Esophagus squamous epithelium (tissue), 5 donors: ENCODE results near the gene TIGD6. TPM values are rescaled to one million over a fixed set of nuclear protein-coding genes. Genes with fewer than 3 reads are reported as not detected.

ENCODE experiments used
- DNase-seq: peaks from one replicate; lab custom pipeline; 2025; lab: John Stamatoyannopoulos, UW
- H3K27ac ChIP-seq, 4 donors: fragments of 200-600 bp; sonication (generic); one replicate each; pipeline ENCODE4 v1.5.1; 2016 to 2019; ENCODE audit warnings: mild to moderate bottlenecking in 1 of 4
- H3K27me3 ChIP-seq, 4 donors: fragments of 200-600 bp; sonication (generic); 1 replicate in 3 of 4; 2 replicates in 1 of 4; pipeline versions ENCODE4 v1.5.1 to v1.6.0; 2017 to 2021; ENCODE audit warnings: antibody characterized with exemption in 1 of 4
- H3K36me3 ChIP-seq, 3 donors: fragments of 200-600 bp; sonication (generic); one replicate each; pipeline ENCODE4 v1.5.1; 2016 to 2019
- H3K4me1 ChIP-seq, 3 donors: fragments of 200-600 bp; sonication (generic); one replicate each; pipeline ENCODE4 v1.5.1; 2017 to 2019
- H3K4me3 ChIP-seq, 4 donors: fragments of 200-600 bp; sonication (generic); 1 replicate in 3 of 4; 2 replicates in 1 of 4; pipeline ENCODE4 v1.5.1; 2016 to 2019; ENCODE audit warnings: mild to moderate bottlenecking in 2 of 4, moderate library complexity in 1 of 4
- H3K9me3 ChIP-seq, 3 donors: fragments of 200-600 bp; sonication (generic); one replicate each; pipeline ENCODE4 v1.5.1; 2016 to 2019
- POLR2A ChIP-seq, 4 donors: fragments of 450-650 bp; IDR thresholded peaks; one replicate each; pipeline ENCODE4 v1.6.1; 2017; ENCODE audit warnings: antibody characterized with exemption in 4 of 4, mild to moderate bottlenecking in 4 of 4, moderate library complexity in 3 of 4
- WGBS, 2 donors: methylation state at CpG; one replicate each; pipeline ENCODE4 v1.1.5; 2018; 5-methylcytosine and 5-hydroxymethylcytosine counted together
- intact Hi-C: fragments of 100-400 bp; cut with DNase I; formaldehyde crosslinking; loops from one replicate; pipeline ENCODE4 v1.15.0; 2022
- total RNA-seq, 4 donors: library from RNA; depleted of rRNA; stranded (reverse); fragments of >200 nt; gene quantifications; one replicate each; pipeline ENCODE4 v1.1.0, GENCODE V29; 2016
- TF ChIP-seq, protein P1 (sequence below), 6 experiments: fragments of 450-650 bp in 4 of 6; fragments of 200-600 bp in 2 of 6; sonication (generic) in 2 of 6; IDR thresholded peaks; one replicate each; pipeline ENCODE4 v1.5.1; 2016 to 2019; ENCODE audit warnings: antibody characterized with exemption in 6 of 6, mild to moderate bottlenecking in 4 of 6, moderate library complexity in 4 of 6
- donor health status: DM: yes; HTN: yes; CAD: no.

TIGD6 gene
- 1 to 10 TPM; 1.1 to 4.0 (median 1.4) TPM for total RNA-seq

DNA sequence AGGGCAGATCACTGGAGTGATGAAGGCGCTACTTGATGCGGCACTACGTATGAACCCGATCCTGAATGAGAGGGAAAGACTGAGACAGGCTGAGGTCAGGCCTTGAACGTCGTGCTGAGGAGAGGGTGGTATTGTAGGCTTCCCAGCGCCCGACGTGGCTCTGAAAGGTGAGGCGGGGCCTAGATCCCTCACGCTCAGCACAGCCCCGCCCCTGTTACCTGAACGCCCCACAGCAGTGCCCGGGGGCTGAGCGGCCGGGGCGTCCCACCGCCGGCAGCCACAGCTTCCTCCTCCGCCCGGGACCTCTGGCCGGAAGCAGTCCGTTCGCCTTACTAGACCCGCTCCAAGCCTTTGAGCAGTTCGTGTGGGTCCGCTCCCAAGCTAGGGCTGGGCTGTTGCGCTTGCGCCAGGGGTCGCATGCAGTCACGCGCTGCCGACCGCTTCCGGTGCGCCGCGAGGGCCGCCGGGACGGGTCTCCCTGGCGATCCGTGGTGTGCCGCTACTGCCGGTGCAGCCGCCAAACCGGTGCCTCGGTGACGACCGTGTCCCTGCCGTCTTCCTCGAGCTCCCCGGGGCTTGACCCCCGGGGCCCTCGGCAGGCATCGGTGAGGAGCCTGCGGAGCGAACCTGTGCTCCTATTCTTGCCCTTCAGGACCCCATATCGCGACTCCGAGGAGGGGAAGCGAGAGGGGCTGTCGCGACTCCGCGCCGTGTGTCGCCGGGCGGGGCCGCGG is at the start of gene TIGD6, which contains the start of gene HMGXB3:
Gene TIGD6 (minus strand): TSS at position 399 of the 734 bp plus-strand sequence. CDS start 4,306 bp downstream, outside the sequence.
Gene HMGXB3 (plus strand): TSS at position 484 of the 734 bp plus-strand sequence. CDS start 4,114 bp downstream, outside the sequence.
- whole genome bisulfite sequencing, 2 donors, result 0% methylated on average over 7 to 12 of the region's 72 CpGs
- Histone ChIP-seq H3K36me3 (peaks cover 3 to 23% (median 4%) of the 10 kb centered on the region in 3 donors), H3K9me3 (no peaks in the 10 kb centered on the region), H3K27ac (peak within 1 kb of the TSS; percentile 90 to 97 (median 95)), H3K4me3 (peak within 1 kb of the TSS; percentile 68 to 93 (median 88)), H3K4me1 (peaks cover 18 to 56% (median 25%) of the 10 kb centered on the region in 3 donors), H3K27me3 (no peaks in the 10 kb centered on the region)
- intact Hi-C loops, result no loop called here
- peak in 3 of 4 donors; percentile 73 to 78 (median 76) for TF ChIP-seq POLR2A (IDR thresholded peaks at IDR 0.05)
- TF ChIP-seq, protein P1, sequence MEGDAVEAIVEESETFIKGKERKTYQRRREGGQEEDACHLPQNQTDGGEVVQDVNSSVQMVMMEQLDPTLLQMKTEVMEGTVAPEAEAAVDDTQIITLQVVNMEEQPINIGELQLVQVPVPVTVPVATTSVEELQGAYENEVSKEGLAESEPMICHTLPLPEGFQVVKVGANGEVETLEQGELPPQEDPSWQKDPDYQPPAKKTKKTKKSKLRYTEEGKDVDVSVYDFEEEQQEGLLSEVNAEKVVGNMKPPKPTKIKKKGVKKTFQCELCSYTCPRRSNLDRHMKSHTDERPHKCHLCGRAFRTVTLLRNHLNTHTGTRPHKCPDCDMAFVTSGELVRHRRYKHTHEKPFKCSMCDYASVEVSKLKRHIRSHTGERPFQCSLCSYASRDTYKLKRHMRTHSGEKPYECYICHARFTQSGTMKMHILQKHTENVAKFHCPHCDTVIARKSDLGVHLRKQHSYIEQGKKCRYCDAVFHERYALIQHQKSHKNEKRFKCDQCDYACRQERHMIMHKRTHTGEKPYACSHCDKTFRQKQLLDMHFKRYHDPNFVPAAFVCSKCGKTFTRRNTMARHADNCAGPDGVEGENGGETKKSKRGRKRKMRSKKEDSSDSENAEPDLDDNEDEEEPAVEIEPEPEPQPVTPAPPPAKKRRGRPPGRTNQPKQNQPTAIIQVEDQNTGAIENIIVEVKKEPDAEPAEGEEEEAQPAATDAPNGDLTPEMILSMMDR (IDR thresholded peaks at IDR 0.05), result peak in 1 of 6 experiments; percentile 7
- peak; percentile 65 for DNase-seq

DNA sequence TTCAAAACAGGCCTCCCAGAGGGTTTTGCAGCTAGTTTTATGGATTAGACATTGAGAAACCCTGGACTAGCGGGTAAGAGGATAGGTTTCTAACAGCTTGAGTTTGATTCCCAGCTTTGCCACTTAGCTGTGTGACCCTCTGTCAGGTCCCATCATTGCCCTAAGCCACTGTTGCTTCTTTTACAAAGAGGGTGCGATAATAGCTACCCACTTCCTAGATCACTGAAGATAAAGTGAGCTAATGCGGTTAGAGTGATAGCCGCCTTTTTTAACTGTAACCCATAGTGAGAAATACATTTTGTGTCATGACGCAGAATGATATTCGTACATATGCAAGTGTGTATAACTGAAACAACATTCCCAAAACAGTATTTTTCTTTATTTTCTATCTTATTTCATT is 45.6 kb upstream of the TIGD6 start:
- Histone ChIP-seq H3K4me3 (no peak overlapping the region), H3K36me3 (peaks cover 32 to 100% (median 46%) of the 10 kb centered on the region in 3 donors), H3K27ac (no peak overlapping the region), H3K4me1 (peaks cover 0 to 27% (median 7%) of the 10 kb centered on the region in 3 donors), H3K9me3 (no peaks in the 10 kb centered on the region), H3K27me3 (no peaks in the 10 kb centered on the region)
- TF ChIP-seq, protein P1 (IDR thresholded peaks at IDR 0.05), result no peak
- TF ChIP-seq POLR2A (IDR thresholded peaks at IDR 0.05), result no peak
- WGBS, 2 donors, result 97 to 98% methylated on average over 6 of the region's 6 CpGs
- intact Hi-C loops, result no loop called here
- no peak for DNase-seq

DNA sequence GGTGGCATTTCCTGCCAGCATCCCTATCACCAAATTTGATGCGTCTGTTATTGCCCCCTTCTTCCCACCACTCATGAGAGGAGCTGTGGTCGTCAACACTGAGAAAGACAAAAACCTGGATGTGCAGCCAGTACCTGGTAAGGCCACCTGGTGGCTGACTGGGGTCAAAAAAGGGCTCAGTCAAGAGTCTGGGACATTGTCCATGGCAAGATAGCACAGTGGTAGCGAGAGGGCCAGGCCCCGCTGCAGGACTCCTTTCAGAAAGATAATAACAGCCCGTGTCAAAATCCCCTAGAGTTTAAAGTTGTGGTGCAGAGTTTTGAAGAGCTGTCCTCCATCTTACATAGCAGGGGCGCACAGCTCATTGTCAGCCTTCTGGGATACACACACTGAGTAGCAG is 45.1 kb upstream of the TIGD6 start:
- Histone ChIP-seq H3K36me3 (peaks cover 33 to 100% (median 43%) of the 10 kb centered on the region in 3 donors), H3K27me3 (no peaks in the 10 kb centered on the region), H3K4me3 (no peak overlapping the region), H3K27ac (no peak overlapping the region), H3K9me3 (no peaks in the 10 kb centered on the region), H3K4me1 (peaks cover 0 to 22% (median 7%) of the 10 kb centered on the region in 3 donors)
- DNase-seq, result no peak
- WGBS, 2 donors, result 93 to 97% methylated on average over 5 to 6 of the region's 6 CpGs
- intact Hi-C loops, result no loop called here
- no peak for TF ChIP-seq POLR2A (IDR thresholded peaks at IDR 0.05)
- TF ChIP-seq, protein P1 (IDR thresholded peaks at IDR 0.05), result peak in 1 of 6 experiments; percentile 31

DNA sequence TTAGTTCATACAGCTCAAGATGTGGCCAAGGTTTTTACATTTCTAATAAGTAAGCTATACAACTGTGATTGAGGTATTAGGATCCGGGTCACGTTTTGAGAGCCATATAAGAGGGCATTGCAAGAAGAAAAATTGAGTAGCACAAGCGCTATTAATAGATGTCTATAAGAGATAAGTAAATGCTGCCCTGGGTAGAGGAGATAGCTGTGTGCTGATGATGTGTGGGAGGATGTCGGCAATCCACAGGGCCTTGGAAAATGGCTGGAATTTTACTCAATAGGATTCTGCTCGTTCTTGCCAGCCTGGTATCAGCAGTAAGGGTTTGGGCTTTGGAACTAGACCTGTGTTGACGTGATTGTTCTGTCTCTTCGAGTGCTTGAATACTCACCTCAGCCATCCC is 44.3 kb upstream of the TIGD6 start:
- Histone ChIP-seq H3K4me1 (peaks cover 0 to 16% (median 7%) of the 10 kb centered on the region in 3 donors), H3K36me3 (peaks cover 28 to 100% (median 35%) of the 10 kb centered on the region in 3 donors), H3K27ac (no peak overlapping the region), H3K9me3 (no peaks in the 10 kb centered on the region), H3K27me3 (no peaks in the 10 kb centered on the region), H3K4me3 (no peak overlapping the region)
- DNase-seq, result no peak
- WGBS, 2 donors, result 75 to 86% methylated on average over 7 of the region's 7 CpGs
- intact Hi-C loops, result no loop called here
- TF ChIP-seq POLR2A (IDR thresholded peaks at IDR 0.05), result no peak

DNA sequence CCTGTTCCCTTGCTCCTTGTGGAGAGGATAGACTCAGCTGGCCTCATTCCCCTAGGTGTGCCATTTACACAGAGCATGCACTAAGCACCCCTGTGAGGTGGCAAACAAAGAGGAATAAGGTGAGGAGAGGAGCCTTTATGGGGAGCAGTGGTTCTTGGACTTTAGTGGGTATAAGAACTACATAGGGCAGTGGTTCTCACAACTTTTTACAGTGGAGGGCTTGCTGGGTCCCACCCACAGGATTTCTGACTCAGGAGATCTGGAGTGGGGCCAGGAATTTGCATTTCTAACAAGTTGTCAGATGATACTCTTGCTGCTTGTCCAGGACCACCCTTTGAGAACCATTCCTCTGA is 43.9 kb upstream of the TIGD6 start:
- Histone ChIP-seq H3K27ac (no peak overlapping the region), H3K4me3 (no peak overlapping the region), H3K27me3 (no peaks in the 10 kb centered on the region), H3K36me3 (peaks cover 24 to 100% (median 34%) of the 10 kb centered on the region in 3 donors), H3K4me1 (peaks cover 0 to 16% (median 7%) of the 10 kb centered on the region in 3 donors), H3K9me3 (no peaks in the 10 kb centered on the region)
- intact Hi-C loops, result no loop called here
- no peak for DNase-seq
- TF ChIP-seq, protein P1 (IDR thresholded peaks at IDR 0.05), result no peak
- TF ChIP-seq POLR2A (IDR thresholded peaks at IDR 0.05), result no peak
